Measurements from ENCODE around the gene TRAPPC12.
"Not testable (repeated sequence)": the region's sequence is repeated elsewhere in the genome, so short reads cannot be mapped to it uniquely, and the experiment has no call there.

The TRAPPC12 gene

DNA sequence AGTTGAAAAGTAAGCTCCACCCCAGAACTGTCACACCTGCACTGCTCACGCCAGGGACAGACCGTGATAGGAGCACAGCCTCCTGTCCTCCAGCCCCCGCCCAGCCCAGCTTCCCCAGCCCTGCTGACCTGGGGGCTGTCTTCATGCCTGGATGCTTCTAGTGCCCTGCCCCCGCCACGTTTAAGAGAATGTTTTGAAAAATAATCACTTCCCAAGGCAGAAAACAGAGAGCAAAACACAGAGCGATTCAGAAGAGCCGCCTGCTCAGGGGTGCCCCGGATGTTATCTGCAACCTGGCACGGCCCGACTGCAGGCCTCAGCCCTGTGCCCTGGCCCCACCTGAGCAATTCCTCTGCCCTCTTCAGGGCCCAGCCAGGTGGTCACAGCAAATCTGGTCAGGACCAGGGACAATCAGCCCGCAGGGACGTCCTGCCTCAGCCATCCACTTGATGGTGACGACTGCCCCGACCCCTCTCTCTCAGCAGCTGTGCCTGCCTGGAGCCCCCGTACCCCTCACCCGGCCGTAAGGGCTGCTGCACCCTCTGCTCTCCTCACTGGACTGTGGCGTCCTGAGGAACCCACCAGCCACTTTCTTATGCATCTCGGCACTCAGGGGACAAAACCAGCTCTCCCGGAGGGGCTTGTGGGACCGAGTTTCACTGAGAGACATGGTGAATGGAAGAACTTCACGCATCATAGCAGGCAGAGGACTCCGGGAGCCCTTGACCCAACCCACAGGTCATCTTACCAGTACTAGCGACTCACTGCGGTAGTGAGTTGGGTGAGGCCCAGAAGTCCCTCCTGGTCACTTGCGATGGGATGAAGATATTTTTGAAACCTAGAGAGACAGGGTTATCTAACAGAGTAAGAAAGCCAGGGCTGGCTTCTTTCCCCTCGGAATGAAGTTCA is 109.6 kb downstream of the TRAPPC12 start:
- DNase-seq: no peak

DNA sequence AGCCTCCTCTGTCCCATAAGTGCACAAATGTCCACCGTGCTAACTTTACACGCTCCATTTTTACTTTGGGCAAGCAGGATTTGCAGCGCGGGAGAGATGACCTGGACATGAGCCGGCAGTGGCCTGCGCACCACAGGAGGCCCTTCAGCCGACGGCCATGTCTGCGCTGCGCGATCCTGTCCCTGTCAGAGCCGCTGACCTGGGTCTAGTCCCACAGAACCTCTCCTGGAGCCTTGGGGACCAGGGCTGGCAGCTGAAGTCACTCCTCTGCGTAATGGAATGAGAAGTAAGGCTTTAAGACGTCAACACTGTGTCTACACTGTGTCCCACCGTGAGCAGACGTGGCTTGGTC is 110.2 kb downstream of the TRAPPC12 start:
- DNase-seq: no peak

DNA sequence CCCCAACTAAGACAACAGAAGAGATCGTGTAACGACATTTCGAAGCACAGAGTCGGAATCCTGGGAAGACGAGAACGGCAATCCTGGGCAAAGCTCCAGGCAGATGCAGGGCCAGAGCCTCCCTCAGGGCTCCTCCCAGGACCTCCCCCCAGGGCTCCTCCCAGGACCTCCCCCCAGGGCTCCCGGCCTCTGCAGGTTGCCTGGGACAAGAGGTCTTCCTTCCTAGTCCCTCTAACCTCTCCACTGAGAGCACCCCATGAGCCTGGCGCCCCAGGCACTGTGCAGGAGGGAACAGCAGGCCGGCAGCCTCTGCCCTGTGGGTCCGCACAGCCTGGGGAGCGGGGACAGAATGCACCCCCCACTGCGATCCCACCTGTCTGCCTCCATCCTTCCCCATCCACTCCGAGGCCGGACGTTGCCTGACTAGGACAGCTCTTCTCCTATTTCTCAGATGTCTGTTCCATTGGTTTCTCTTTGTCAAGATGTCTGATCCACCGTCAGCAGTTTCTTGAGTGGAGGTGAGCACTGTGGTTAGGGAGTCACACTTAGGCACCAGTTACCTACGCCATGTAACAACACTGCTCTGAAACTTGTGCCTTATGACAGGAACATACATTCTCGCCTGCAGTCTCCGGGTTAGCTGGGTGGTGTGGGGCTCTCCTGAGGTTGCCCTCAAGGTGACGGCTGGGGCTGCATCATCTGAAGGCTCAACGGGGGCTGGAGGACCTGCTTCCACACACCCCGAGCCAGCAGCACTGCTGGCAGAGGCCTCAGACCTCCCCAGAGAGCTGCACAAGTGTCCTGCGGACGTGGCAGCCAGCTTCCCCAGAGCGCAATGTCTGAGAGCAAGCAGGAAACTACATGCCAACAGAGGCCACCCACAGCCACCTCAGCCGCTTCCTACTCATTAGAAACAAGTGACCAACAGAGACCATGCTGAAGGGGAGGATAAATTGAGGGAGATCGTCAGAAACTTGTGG is 111.0 kb downstream of the TRAPPC12 start:
- DNase-seq: no peak

DNA sequence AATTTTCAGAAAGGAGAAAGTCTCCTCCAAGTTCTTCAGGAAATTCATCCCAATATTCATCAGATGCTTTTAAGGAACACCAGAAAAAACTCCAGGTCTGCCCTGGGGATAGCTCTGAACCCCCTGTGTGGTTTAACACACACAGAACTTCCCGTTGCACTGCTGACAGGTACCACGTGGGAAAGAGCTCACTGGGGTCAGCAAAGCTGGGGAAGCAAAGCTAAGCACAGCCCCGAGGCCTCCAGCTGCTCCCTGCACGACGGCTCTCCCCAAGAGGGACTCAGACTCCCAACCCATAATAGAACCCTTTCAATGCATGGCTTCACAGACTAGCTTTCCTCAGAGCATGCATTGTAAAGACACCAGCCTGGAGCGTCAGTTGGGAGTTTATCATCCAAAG is 111.8 kb downstream of the TRAPPC12 start:
- no peak for DNase-seq

DNA sequence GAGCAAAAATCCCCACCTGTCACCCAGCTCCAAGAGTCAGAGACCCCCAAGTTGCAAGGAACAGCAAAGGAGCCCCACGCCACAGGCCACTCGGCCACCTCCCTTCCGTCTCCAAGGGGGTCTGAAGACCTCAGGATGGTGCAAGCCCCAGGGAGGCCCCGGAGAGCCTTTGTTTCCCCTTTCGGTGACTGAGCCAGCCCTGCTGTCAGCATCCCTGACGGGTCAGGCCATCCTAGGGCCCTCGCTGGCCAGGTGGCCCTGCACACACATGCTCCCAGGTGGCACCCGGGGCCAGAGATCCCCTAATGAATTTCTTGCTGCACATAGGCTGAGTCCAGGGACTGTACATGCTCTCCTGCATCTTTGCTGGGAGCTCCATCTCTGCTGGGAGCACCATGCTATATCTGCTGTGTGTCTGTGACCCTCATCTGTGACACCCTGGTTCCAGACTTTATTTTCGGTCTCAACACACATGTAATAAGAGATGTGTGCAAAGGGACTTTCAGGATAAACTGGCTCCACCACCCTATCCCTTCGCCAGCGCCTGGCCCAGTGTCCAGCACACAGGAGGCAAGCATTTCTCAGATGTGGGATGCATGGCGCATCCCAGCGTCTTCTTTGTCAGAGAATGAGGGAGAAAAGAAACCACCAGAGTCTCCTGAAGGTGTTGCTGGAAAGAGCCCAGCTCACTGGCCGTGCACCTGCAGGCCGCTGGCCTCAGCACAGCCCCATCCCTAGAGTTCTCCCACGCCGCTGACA is 112.4 kb downstream of the TRAPPC12 start:
- DNase-seq: no peak

DNA sequence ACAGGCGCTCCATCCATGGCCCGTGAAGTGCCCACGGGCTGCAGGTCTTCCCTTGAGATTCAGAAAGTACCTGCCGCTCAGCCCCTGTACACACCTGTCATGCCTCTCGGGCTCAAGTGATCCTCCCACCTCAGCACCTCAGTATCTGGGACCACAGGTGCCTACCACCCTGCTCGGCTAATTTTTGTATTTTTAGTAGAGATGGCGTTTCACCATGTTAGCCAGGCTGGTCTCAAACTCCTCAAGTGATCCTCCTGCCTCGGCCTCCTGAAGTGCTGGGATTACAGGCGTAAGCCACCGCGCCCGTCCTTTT is 112.9 kb downstream of the TRAPPC12 start:
- DNase-seq: not testable (repeated sequence)

DNA sequence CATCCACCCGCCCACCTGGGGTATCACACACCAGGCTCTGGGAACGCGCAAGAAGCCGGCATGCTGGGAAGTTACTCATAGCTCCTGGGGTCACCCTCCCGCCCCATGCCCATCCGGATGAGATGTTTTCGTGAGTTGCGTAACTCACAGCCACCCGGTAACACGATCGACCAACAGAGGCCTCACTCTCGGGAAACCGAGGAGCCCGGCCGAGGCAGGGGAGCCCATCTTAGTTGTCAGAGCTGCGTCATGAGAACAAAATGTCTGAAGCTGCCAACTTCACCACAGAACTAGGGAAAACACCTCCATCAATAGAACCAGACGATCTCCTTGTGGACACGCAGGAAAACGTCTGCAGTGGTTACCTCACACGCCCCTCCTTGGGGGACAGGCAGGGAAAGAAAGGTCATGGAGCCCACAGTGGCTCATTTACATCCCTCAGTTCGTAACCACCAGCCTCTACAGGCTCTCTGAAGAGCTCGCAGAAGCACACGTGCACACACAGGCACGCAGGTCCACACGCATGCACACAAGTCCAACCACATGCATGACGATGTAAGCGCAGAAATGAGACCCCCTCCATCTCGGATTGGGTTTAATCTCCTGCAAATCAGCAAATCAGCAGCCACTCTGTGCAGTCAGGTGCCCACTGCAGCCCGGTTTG is 113.6 kb downstream of the TRAPPC12 start:
- no peak for DNase-seq

DNA sequence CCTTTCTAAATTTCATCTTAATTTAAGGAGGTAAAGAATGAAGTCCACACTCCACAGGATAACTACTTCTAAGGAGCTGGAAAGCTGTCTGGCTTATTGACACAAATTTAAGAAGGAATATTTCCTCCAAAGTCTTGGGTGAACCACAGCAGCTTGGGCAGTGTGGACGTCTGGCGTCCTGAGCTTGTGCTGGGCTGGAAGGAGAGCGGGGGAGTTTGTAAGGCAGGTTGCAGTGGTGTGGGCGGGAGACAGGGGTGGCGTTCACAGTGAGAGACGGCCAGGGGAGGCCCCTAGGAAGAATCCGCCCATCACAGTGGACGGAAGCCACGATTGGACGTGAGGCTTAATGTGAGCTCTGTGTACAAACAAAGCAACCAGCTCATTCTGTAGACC is 114.1 kb downstream of the TRAPPC12 start:
- no peak for DNase-seq

DNA sequence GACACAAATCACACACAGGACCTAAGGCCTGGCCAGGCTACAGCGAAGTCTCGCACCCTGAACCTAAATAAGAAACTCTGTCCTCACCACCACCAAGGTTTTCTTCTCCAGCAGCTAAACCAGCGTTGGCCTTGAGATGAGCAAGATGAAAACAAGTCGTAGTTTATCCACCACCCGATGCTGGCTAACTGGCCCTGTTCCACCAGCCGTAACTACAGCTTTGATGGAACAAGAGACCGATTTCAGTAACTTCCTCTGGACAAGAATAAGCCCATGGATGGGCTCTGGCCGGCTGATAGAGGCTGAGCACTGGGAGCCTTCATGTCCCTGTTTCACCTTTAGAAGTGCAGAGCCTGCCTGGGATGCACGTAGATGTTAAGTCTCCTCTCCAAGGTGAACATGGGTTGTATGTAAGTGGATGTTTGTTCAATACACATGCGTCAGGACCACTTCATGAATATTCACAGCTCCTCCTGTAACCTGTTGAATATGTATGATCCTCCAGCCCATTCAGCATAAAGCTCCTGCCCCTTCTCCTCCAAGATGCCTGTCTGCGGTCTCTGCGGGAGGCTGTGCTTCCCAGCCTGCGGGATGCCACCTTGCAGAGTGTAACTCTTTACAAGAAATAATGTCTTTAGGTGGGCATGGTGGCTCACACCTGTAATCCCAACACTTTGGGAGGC is 115.6 kb downstream of the TRAPPC12 start:
- DNase-seq: no peak

DNA sequence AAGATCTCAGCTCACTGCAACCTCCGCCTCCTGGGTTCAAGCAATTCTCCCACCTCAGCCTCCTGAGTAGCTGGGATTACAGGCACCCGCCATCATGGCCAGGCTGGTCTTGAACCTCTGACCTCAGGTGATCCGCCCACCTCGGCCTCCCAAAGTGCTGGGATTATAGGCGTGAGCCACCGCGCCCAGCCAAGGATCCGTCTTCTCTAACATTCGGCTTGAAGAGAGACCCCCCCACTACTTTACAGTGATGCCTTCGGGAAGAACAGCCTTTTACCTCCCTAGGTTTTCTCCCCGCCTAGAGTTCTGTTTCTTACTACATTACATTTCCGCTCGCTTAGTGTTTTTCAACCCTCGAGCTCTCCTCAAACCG is 117.2 kb downstream of the TRAPPC12 start:
- not testable (repeated sequence) for DNase-seq

DNA sequence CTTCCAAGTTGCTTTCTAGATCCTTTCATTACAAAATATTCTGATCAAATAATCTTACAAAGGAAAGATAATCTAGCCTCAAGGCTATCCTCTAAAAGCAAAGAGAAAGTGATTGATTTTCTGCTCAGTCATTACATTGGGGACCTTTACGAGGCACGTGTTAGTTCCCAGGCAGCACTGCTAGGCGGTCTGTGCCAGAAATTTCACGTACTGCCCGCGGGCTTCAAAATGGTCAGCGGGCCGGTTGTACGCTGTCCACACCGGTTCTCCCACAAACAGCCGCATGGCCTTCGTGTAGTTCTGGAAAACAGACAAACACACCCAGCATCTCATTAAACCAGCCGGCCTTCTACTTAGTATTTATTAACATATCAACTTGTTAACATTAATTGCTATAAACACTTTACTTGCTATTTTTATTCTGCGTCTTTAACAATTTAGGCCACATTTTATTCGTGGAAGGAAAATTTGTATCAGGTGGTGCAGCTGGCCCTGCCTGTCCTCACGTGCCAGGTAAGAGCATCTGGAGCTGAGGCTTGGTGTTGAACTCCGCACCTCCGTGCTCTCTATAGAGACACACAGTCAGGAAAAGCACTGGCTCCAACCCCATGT is 119.4 kb downstream of the TRAPPC12 start:
- no peak for DNase-seq

DNA sequence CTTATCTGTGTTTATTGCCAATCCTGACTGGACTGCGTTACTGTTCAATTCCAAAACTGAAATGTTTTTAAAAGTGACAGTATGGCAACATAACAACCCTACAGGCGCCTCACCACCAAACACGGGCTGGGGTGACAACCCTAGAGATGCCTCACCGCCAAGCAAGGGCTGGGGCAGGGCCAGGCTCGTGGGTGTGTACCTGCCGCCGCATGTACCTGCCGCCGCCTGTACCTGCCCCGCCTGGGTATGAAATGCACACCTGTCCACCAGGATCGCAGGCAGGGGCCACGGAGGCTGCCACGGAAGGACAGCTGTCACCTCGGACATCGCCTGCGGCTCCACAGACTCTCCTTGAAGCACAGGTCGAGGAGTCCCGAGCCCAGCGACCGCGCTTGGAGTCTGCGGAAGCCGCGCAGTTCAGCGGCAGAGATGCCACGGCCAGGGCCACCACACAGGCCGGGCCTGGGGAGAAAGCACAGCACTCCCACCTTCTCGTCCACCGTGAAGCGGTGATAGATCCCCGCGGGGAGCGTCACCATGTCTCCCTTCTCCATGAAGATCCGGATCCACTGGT is 120.9 kb downstream of the TRAPPC12 start:
- no peak for DNase-seq

DNA sequence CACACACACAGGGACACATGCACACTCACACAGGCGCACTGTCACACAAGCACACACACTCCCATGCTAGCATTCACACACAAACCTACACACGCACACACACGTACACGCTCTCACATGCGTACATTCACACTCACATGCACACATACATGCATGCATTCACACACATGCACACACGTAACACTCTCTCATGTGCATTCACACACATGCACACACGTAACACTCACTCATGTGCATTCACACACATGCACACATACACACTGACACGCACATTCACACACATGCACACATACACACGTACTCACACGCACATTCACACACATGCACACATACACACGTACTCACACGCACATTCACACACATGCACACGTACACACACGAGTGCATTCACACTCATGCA is 123.6 kb downstream of the TRAPPC12 start:
- no peak for DNase-seq

DNA sequence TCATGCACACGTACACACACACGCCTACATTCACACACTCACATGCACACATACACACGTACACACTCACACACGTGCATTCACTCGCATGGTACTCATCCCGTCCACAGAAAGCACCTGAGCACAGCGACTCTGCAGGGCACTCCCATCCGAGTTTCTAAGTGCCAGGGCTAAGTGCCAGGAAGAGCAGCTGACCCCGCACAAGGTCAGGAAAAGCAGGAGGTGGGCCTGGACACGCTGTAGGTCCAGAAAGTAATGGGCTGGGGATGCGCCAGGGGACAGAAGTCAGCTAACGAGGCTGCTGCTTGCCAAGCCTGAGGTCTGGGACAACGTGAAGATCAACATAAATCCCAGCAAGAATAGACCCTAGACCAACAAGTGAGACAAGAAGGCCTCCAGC is 124.0 kb downstream of the TRAPPC12 start:
- no peak for DNase-seq

DNA sequence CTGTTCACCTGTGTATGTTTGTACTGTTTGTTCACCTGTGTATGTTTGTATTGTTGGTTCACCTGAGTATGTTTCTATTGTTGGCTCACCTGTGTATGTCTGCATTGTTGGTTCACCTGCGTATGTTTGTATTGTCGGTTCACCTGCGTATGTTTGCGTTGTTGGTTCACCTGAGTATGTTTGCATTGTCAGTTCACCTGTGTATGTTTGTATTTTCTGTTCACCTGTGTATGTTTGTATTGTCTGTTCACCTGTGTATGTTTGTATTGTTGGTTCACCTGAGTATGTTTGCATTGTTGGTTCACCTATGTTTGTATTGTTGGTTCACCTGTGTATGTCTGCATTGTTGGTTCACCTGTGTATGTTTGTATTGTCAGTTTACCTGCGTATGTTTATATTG is 125.2 kb downstream of the TRAPPC12 start:
- no peak for DNase-seq

DNA sequence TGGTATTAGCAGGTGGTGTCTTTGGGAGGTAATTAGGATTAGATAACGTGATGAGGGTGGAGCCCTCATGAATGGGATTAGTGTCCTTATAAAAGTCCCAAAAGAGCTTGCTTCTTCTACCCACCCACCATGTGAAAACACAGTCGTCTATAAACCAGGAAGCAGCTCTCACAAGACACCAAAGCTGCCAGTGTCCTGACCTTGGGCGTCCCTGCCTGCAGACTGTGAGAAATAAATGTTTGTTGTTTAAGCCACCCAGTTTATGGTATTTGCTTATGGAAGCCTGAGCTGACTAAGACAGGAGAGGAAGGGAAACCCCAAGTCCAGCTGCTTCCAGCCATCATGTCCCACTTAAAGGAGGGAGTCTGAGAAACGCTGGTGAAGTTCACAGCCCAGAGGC is 126.3 kb downstream of the TRAPPC12 start:
- no peak for DNase-seq

DNA sequence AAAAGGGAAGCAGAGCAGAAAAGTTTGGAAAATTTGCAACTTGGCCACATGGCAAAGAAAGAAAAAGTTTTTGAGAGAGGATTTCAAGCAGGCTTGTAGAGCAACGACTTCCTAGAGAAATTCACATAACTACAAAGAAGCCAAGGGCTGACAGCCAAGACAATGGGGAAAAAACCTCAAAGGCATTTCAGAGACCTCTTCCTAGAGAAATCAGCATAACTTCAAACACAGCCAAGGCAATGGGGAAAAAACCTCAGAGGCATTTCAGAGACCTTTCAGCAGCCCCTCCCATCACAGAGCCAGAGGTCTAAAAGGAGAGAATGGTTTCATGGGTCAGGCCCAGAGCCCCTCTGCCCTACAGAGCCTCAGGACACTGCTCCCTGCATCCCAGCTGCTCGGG is 132.6 kb downstream of the TRAPPC12 start:
- DNase-seq: no peak

DNA sequence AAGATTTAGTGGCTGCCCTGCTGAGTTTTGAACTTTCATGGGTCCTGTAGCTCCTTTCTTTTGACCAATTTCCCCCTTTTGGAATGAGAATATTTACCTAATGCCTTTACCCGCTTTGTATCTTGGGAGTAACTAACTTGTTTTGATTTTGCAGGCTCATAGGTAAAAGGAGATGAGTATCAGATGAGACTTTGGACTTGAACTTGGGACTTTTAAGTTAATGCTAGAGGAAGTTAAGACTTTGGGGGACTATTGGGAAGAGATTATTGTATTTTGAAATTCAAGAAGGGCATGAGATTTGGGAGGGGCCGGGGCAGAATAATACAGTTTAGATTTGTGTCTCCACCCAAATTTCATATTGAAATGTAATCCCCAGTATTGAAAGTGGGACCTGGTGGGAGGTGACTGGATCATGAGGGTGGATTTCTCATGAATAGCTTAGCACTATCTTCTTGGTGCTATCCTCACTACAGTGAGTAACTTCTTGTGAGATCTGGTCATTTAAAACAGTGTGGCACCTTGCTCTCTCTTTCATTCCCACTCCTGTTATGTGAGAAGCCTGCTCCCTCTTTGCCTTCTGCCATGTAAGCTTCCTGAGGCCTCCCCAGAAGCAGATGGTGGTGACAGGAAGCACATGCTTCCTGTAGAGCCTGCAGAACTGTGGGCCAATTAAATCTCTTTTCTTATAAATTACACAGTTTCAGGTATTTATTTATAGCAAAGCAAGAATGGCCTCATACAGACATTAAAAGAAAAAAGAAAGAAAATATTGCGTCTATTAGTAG is 133.7 kb downstream of the TRAPPC12 start:
- DNase-seq: no peak

DNA sequence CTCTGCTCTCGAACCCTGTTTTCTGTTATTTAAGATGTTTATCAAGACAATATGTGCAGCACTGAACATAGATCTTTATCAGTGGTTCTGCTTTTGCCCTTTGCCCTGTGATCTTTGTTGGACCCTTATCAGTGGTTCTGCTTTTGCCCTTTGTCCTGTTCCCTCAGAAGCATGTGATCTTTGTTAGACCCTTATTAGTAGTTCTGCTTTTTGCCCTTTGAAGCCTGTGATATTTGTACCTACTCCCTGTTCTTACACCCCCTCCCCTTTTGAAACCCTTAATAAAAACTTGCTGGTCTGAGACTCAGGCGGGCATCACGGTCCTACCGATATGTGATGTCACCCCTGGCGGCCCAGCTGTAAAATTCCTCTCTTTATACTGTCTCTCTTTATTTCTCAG is 135.9 kb downstream of the TRAPPC12 start:
- DNase-seq: not testable (repeated sequence)

DNA sequence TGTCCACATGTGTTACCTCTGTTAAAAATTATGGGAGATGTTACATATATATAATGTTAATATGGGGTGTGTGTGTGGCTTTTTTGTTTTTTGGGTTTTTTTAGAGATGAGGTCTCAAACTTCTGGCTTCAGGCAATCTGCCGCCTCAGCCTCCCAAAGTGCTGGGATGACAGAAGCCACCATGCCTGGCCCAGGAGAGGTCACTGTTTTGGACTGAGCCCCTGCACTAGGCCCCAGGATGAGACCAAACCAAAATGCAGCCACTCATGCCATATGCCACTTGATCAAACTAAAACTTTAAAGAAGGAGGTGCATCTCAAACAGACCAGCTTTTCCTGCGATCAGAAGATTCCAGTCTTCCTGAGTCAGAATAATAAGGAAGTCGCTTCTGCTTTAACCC is 137.3 kb downstream of the TRAPPC12 start:
- no peak for DNase-seq
